OCI-LY3 (cell line): ENCODE data around the gene LBR.

Experiments
- H2AFZ ChIP-seq: fragments of 200-600, 300-600 bp; shearing (Covaris generic); 2 replicates; pipeline ENCODE4 v1.6.0; 2014; ENCODE audit warnings: antibody characterized with exemption, low read depth, low read length
- H3K27ac ChIP-seq: fragments of 200-600, 300-600 bp; sonication (generic); 2 replicates; pipeline ENCODE4 v1.5.1; 2014; ENCODE audit warnings: mild to moderate bottlenecking, low read length, moderate library complexity, mixed read lengths
- H3K27me3 ChIP-seq: fragments of 200-600, 300-600 bp; sonication (generic); 2 replicates; pipeline ENCODE4 v1.6.1; 2014; ENCODE audit warnings: low read depth, low read length, mixed read lengths
- H3K36me3 ChIP-seq: fragments of 200-600, 300-600 bp; sonication (generic); replicated peaks from 2 replicates; pipeline ENCODE3; 2014; ENCODE audit warnings: low read depth, low read length, mixed read lengths
- H3K4me1 ChIP-seq: fragments of 300-600, 200-600 bp; sonication (generic); 2 replicates; pipeline ENCODE4 v1.6.1; 2014; ENCODE audit warnings: low read length, mixed read lengths
- H3K4me2 ChIP-seq: fragments of 200-600, 300-600 bp; sonication (generic); 2 replicates; pipeline ENCODE4 v1.6.1; 2014; ENCODE audit warnings: low read length, mixed read lengths
- H3K4me3 ChIP-seq: fragments of 300-600, 200-600 bp; sonication (generic); 2 replicates; pipeline ENCODE4 v1.5.1; 2014; ENCODE audit warnings: antibody characterized with exemption, mild to moderate bottlenecking, low read length, moderate library complexity
- H3K79me2 ChIP-seq: fragments of 300-600, 200-600 bp; shearing (Covaris generic); 2 replicates; pipeline ENCODE4 v1.6.1; 2014; ENCODE audit warnings: mild to moderate bottlenecking, low read length, mixed read lengths
- H3K9ac ChIP-seq: fragments of 300-600, 200-600 bp; shearing (Covaris generic); 2 replicates; pipeline ENCODE4 v1.6.0; 2014; ENCODE audit warnings: mild to moderate bottlenecking, low read length, moderate library complexity
- H3K9me3 ChIP-seq: fragments of 200-600, 300-600 bp; shearing (Covaris generic); 2 replicates; pipeline ENCODE4 v1.6.1; 2014; ENCODE audit warnings: low read length, mixed read lengths; ENCODE audit not compliant: insufficient read depth
- H4K20me1 ChIP-seq: fragments of 200-600, 300-600 bp; sonication (generic); 2 replicates; pipeline ENCODE4 v1.6.1; 2016; ENCODE audit warnings: low read length, mixed read lengths; ENCODE audit not compliant: insufficient read depth
- CTCF ChIP-seq: fragments of 200-600, 300-600 bp; sonication (generic); IDR thresholded peaks from 2 replicates; pipeline ENCODE4 v1.5.1; 2014; ENCODE audit warnings: antibody characterized with exemption, low read length, low read depth
- EZH2phosphoT487 ChIP-seq: fragments of 200-600 bp; shearing (Covaris generic); IDR thresholded peaks from 2 replicates; pipeline ENCODE4 v1.6.1; 2018; ENCODE audit warnings: antibody characterized with exemption, mixed run types, low read depth

LBR gene

DNA sequence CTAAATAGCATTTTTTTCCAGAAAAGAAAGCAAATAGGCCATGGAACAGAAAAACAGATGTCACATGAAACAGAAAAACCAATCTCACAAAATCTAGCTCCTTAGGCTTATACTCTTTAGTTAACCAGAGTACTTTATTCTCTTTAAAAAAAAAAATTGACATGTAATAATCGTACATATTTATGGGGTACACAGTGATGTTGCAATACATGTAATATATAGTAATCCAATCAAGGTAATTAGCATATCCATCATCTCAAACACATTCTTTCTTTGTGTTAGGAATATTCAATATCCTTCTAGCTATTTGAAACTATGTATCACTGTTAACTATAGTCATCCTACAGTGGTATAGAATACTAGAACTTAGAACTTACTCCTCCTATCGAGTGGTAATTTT lies 20.1 kb downstream of the LBR start:
- no peaks in the 10 kb centered on the region for H3K27me3 ChIP-seq
- H3K4me3 ChIP-seq, result no peak overlapping the region
- H3K4me1 ChIP-seq, result no peaks in the 10 kb centered on the region
- H3K9me3 ChIP-seq, result no peaks in the 10 kb centered on the region
- no peak overlapping the region for H2AFZ ChIP-seq
- H3K9ac ChIP-seq, result no peak overlapping the region
- no peak overlapping the region for H3K4me2 ChIP-seq
- peaks cover 34% of the 10 kb centered on the region for H3K79me2 ChIP-seq
- no peak overlapping the region for H3K27ac ChIP-seq
- H3K36me3 ChIP-seq, result peaks cover 87% of the 10 kb centered on the region
- TF ChIP-seq CTCF, result no peak
- TF ChIP-seq EZH2phosphoT487, result no peak
- H4K20me1 ChIP-seq, result peaks cover 18% of the 10 kb centered on the region; the same call in 1 of the 2 replicates

GRCh38 chr1:225406976-225407725 lies 20.7 kb downstream of the LBR start:
- peaks cover 18% of the 10 kb centered on the region; the same call in 1 of the 2 replicates for H4K20me1 ChIP-seq
- H3K9ac ChIP-seq, result no peak overlapping the region
- H3K9me3 ChIP-seq, result no peaks in the 10 kb centered on the region
- TF ChIP-seq CTCF, result no peak
- no peak for TF ChIP-seq EZH2phosphoT487
- H3K79me2 ChIP-seq, result peaks cover 34% of the 10 kb centered on the region
- H3K27ac ChIP-seq, result no peak overlapping the region
- no peaks in the 10 kb centered on the region for H3K27me3 ChIP-seq
- H3K36me3 ChIP-seq, result peaks cover 85% of the 10 kb centered on the region
- no peak overlapping the region for H3K4me2 ChIP-seq
- no peak overlapping the region for H2AFZ ChIP-seq
- no peak overlapping the region for H3K4me3 ChIP-seq
- H3K4me1 ChIP-seq, result no peaks in the 10 kb centered on the region

DNA sequence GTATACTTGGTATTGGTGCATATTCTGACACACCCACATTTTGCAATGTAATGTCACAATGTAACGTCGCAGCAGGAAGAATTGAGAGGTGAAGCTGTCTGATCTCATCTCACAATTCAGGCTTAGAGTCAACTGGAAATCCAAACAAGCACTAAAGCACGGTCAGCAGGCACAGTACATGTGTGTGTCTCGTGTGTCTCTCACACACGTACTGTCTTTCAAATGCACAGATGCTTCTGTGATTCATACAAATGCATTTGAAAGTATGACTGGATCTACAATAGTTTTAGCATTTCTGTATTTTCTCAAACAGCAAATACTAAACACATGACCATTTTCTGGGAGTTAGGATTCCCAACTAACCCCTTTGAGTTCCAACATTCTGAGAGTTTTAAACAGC lies 26.9 kb downstream of the LBR start:
- H3K36me3 ChIP-seq, result peaks cover 70% of the 10 kb centered on the region
- H3K4me3 ChIP-seq, result no peak overlapping the region
- TF ChIP-seq EZH2phosphoT487 (no peak), CTCF (no peak)
- no peak overlapping the region for H3K4me2 ChIP-seq
- H3K27me3 ChIP-seq, result no peaks in the 10 kb centered on the region
- no peak overlapping the region for H3K9ac ChIP-seq
- no peaks in the 10 kb centered on the region for H3K79me2 ChIP-seq
- no peaks in the 10 kb centered on the region for H3K4me1 ChIP-seq
- H3K27ac ChIP-seq, result no peak overlapping the region
- no peaks in the 10 kb centered on the region for H3K9me3 ChIP-seq
- no peak overlapping the region for H2AFZ ChIP-seq
- no peaks in the 10 kb centered on the region for H4K20me1 ChIP-seq

DNA sequence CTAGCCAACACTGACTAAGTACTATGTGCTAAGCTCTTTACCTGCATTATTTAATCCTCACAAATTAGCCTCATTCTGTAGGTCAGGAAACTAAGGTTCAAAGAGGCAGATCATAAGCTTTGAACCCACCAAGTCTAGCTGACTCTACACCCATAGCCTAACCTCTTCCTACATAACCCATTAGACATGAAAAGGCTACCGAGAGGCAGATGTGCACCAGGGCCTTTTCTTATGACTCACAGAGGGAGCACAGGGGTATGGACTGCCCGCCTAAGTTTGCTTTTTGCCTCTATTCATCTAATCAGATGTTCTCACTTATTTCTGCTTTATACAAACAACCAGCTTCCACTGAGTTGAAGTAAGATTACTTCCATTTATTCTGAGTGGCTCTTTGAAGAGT lies 31.5 kb downstream of the LBR start:
- TF ChIP-seq EZH2phosphoT487 (no peak), CTCF (no peak)
- Histone ChIP-seq H2AFZ (no peak overlapping the region), H3K9ac (no peak overlapping the region), H4K20me1 (no peaks in the 10 kb centered on the region), H3K27ac (no peak overlapping the region), H3K27me3 (no peaks in the 10 kb centered on the region), H3K79me2 (no peaks in the 10 kb centered on the region), H3K4me1 (no peaks in the 10 kb centered on the region), H3K4me3 (no peak overlapping the region), H3K36me3 (peaks cover 39% of the 10 kb centered on the region), H3K4me2 (no peak overlapping the region), H3K9me3 (no peaks in the 10 kb centered on the region)
